Loucy (cell line): Measurements from ENCODE around the gene KCNMA1.

Experiments
- EZH2phosphoT487 ChIP-seq: fragments of 200-600 bp; IDR thresholded peaks from 2 replicates; pipeline ENCODE4 v1.6.1; 2018; ENCODE audit warnings: antibody characterized with exemption, mild to moderate bottlenecking, moderate library complexity, borderline replicate concordance
- TF ChIP-seq, protein P1 (sequence below): fragments of 200-600 bp; sonication (generic); conservative IDR thresholded peaks from 2 replicates; pipeline ENCODE4 v1.5.1; 2014; ENCODE audit warnings: mild to moderate bottlenecking, antibody characterized with exemption, low read length

DNA sequence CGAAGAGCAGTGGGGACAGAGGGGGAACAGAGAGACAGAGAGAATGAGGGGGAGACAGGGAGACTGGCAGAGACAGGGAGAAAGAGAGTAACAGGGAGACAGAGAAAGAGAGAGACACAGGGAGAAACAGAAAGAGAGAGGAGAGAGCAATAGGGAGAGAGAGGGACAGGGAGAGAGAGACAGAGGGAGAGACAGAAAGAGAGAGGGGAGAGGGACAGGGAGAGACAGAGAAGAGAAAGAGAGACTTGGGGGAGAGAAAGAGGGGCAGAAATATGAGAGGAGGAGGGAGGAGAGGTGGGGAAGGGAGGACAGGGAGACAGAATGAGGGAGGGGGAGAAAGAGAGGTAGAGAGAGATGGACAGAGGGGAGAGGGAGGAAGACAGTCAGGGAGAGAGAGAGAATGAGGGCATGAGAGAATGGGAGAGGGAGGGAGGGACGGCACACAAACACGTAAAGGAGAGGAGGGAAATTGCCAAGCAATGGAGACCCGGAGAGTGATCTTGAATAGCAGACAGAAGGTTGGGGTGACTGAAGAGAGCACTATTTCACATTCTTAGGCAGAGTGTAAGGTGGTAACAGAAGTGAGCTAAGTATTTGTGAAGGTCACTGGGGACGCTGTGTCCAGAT is 33.3 kb upstream of the KCNMA1 start:
- TF ChIP-seq, protein P1, sequence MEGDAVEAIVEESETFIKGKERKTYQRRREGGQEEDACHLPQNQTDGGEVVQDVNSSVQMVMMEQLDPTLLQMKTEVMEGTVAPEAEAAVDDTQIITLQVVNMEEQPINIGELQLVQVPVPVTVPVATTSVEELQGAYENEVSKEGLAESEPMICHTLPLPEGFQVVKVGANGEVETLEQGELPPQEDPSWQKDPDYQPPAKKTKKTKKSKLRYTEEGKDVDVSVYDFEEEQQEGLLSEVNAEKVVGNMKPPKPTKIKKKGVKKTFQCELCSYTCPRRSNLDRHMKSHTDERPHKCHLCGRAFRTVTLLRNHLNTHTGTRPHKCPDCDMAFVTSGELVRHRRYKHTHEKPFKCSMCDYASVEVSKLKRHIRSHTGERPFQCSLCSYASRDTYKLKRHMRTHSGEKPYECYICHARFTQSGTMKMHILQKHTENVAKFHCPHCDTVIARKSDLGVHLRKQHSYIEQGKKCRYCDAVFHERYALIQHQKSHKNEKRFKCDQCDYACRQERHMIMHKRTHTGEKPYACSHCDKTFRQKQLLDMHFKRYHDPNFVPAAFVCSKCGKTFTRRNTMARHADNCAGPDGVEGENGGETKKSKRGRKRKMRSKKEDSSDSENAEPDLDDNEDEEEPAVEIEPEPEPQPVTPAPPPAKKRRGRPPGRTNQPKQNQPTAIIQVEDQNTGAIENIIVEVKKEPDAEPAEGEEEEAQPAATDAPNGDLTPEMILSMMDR: no peak
- no peak for TF ChIP-seq EZH2phosphoT487
